ENCODE data around the gene PLCZ1.
"Not testable (repeated sequence)": the region's sequence is repeated elsewhere in the genome, so short reads cannot be mapped to it uniquely, and the experiment has no call there.

Gene PLCZ1

GRCh38 chr12:18700271-18700670 lies 37.5 kb downstream of the PLCZ1 start:
- DNase-seq, result no peak

GRCh38 chr12:18696971-18697602 lies 40.7 kb downstream of the PLCZ1 start:
- no peak for DNase-seq

GRCh38 chr12:18693986-18694385 lies 43.8 kb downstream of the PLCZ1 start:
- DNase-seq, result not testable (repeated sequence)

GRCh38 chr12:18690653-18691052 lies 47.2 kb downstream of the PLCZ1 start:
- no peak for DNase-seq

GRCh38 chr12:18689771-18690170 lies 48.0 kb downstream of the PLCZ1 start:
- no peak for DNase-seq

- DNase-seq, result no peak
These were observed 53.4 kb downstream of the PLCZ1 start for GRCh38 chr12:18684430-18684829.

GRCh38 chr12:18683327-18684013 lies 54.3 kb downstream of the PLCZ1 start:
- DNase-seq, result no peak

- DNase-seq, result no peak
These were observed 56.0 kb downstream of the PLCZ1 start for GRCh38 chr12:18681818-18682217.

- DNase-seq, result no peak
These were observed 60.7 kb downstream of the PLCZ1 start for GRCh38 chr12:18676996-18677588.

- no peak for DNase-seq
These were observed 61.7 kb downstream of the PLCZ1 start for GRCh38 chr12:18676141-18676540.

- DNase-seq, result no peak
These were observed 79.0 kb downstream of the PLCZ1 start for GRCh38 chr12:18658829-18659228.

GRCh38 chr12:18658179-18658578 lies 79.6 kb downstream of the PLCZ1 start:
- DNase-seq, result no peak

- no peak for DNase-seq
These were observed 82.5 kb downstream of the PLCZ1 start for GRCh38 chr12:18655351-18655750.

- no peak for DNase-seq
These were observed 84.3 kb downstream of the PLCZ1 start for GRCh38 chr12:18653465-18653864.

GRCh38 chr12:18652596-18652995 lies 85.2 kb downstream of the PLCZ1 start:
- DNase-seq, result no peak

- no peak for DNase-seq
These were observed 86.3 kb downstream of the PLCZ1 start for GRCh38 chr12:18651525-18651924.

GRCh38 chr12:18646286-18646890 lies 91.4 kb downstream of the PLCZ1 start:
- no peak for DNase-seq

- no peak for DNase-seq
These were observed 93.2 kb downstream of the PLCZ1 start for GRCh38 chr12:18644564-18644963.

GRCh38 chr12:18643681-18644080 lies 94.1 kb downstream of the PLCZ1 start:
- no peak for DNase-seq

GRCh38 chr12:18640321-18640955 lies 97.4 kb downstream of the PLCZ1 start:
- DNase-seq, result no peak

- DNase-seq, result no peak
These were observed 103.4 kb downstream of the PLCZ1 start for GRCh38 chr12:18634382-18634781.

Measured in stimulated activated naive CD4-positive, alpha-beta T cell treated with Interleukin-2 at 50 U/mL for 16 hours (primary cell).